Measurements from ENCODE around the gene FAM72D. TPM values are rescaled to one million over a fixed set of nuclear protein-coding genes. Genes with fewer than 3 reads are reported as not detected.
"Not testable (repeated sequence)": the region's sequence is repeated elsewhere in the genome, so short reads cannot be mapped to it uniquely, and the experiment has no call there.

The FAM72D gene
- total RNA-seq, result 0.88 to 1.5 TPM (median 1.1 TPM) in 3 replicates

- not testable (repeated sequence) for H3K27me3 Mint-ChIP-seq (ENCODE audit: low read depth)
Measured at GRCh38 chr1:145095284-145096057, at the start of gene FAM72D, which contains the start of gene SRGAP2B. FAM72D (plus strand) TSS chr1:145095974; CDS start chr1:145096848, 874 bp downstream. SRGAP2B (minus strand) TSS chr1:145095328; CDS start chr1:145092901, 2,427 bp downstream.

DNA sequence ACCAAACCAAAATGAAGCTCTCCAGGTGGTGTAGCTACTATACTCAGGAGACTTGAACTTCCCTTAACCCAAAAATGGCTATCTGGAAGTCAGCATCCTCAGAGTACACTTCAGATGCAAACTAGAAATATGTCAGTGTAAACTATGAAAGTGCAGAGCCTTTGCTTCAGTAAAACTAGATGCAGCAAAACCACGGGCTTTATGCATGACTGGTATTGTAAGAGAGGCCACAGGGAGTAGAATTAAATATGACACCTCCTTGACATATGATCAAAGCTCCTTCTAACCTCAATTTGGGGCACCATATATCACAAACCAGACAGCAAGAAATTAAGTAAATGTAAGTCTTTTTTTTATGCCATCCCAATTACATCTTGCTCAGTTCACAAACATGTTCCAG lies 48.2 kb upstream of the FAM72D start:
- H3K27ac Mint-ChIP-seq; DNase-seq (ENCODE audit: low spot score in 2 of 2, unreplicated experiment in 2 of 2); H3K4me1 Mint-ChIP-seq; H3K36me3 Mint-ChIP-seq; H3K9me3 Mint-ChIP-seq; H3K27me3 Mint-ChIP-seq (ENCODE audit: low read depth); H3K4me3 Mint-ChIP-seq: not testable (repeated sequence)

More at GRCh38 chr1:145095284-145096057, at the start of gene FAM72D, which contains the start of gene SRGAP2B:
- H3K4me3 Mint-ChIP-seq, result peak within 1 kb of the TSS; percentile 82
- H3K4me1 Mint-ChIP-seq; H3K9me3 Mint-ChIP-seq; DNase-seq (ENCODE audit: low spot score in 2 of 2, unreplicated experiment in 2 of 2); H3K36me3 Mint-ChIP-seq; H3K27ac Mint-ChIP-seq: not testable (repeated sequence)

GRCh38 chr1:145048181-145048856 lies 47.5 kb upstream of the FAM72D start:
- H3K27ac Mint-ChIP-seq; H3K4me3 Mint-ChIP-seq; DNase-seq (ENCODE audit: low spot score in 2 of 2, unreplicated experiment in 2 of 2); H3K4me1 Mint-ChIP-seq; H3K9me3 Mint-ChIP-seq; H3K27me3 Mint-ChIP-seq (ENCODE audit: low read depth); H3K36me3 Mint-ChIP-seq: not testable (repeated sequence)

- not testable (repeated sequence) for H3K27me3 Mint-ChIP-seq (ENCODE audit: low read depth); H3K27ac Mint-ChIP-seq; DNase-seq (ENCODE audit: low spot score in 2 of 2, unreplicated experiment in 2 of 2); H3K4me3 Mint-ChIP-seq; H3K9me3 Mint-ChIP-seq; H3K4me1 Mint-ChIP-seq; H3K36me3 Mint-ChIP-seq
Measured at GRCh38 chr1:145052019-145052776, 43.6 kb upstream of the FAM72D start.

GRCh38 chr1:145053428-145053827 lies 42.3 kb upstream of the FAM72D start:
- not testable (repeated sequence) for H3K27ac Mint-ChIP-seq; H3K27me3 Mint-ChIP-seq (ENCODE audit: low read depth); DNase-seq (ENCODE audit: low spot score in 2 of 2, unreplicated experiment in 2 of 2); H3K4me1 Mint-ChIP-seq; H3K9me3 Mint-ChIP-seq; H3K4me3 Mint-ChIP-seq; H3K36me3 Mint-ChIP-seq

- not testable (repeated sequence) for H3K4me1 Mint-ChIP-seq; H3K36me3 Mint-ChIP-seq; H3K27me3 Mint-ChIP-seq (ENCODE audit: low read depth); H3K27ac Mint-ChIP-seq; H3K4me3 Mint-ChIP-seq; H3K9me3 Mint-ChIP-seq; DNase-seq (ENCODE audit: low spot score in 2 of 2, unreplicated experiment in 2 of 2)
Measured at GRCh38 chr1:145055217-145055760, 40.5 kb upstream of the FAM72D start.

DNA sequence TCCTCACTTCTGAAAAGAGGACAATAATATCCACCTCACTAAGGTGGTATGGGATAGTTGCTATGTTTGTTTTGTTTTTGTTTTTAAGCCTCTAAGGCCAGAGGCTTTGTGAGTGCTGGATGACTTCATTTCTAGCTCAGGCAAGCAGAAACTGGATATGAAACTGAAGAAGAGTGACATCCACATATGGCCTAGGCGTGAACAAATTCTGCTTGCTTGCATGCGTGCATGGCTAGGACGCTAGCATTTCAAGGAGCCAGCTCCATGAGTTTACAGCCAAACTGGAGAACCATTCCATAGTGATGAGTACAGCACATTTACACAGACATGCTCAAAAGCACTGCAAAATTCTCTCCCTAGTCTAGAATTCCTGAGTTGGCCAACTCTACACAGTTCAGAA lies 37.6 kb upstream of the FAM72D start:
- DNase-seq (ENCODE audit: low spot score in 2 of 2, unreplicated experiment in 2 of 2); H3K4me3 Mint-ChIP-seq; H3K27ac Mint-ChIP-seq; H3K36me3 Mint-ChIP-seq; H3K4me1 Mint-ChIP-seq; H3K27me3 Mint-ChIP-seq (ENCODE audit: low read depth); H3K9me3 Mint-ChIP-seq: not testable (repeated sequence)

DNA sequence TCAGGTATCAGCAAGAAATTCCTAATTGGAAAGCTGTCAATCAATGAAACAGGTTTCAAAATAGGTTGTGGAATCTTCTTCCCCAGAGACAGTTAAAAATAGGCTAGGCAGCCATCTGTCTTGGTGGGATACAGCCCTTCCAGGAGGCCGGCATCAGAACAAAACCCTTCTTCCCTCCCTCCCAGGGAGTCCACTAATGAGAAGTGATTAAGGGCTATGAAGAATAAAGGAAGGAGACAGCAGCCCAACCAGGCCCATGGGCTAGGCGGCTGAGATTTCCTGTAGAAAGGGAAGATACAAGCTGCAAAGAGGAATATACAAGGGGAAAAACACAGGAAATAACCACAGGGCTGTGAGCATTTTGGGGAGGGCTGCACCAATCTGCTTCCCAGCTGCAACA lies 32.5 kb upstream of the FAM72D start:
- not testable (repeated sequence) for H3K4me1 Mint-ChIP-seq; H3K4me3 Mint-ChIP-seq; H3K27ac Mint-ChIP-seq; H3K36me3 Mint-ChIP-seq; H3K9me3 Mint-ChIP-seq; DNase-seq (ENCODE audit: low spot score in 2 of 2, unreplicated experiment in 2 of 2); H3K27me3 Mint-ChIP-seq (ENCODE audit: low read depth)

DNA sequence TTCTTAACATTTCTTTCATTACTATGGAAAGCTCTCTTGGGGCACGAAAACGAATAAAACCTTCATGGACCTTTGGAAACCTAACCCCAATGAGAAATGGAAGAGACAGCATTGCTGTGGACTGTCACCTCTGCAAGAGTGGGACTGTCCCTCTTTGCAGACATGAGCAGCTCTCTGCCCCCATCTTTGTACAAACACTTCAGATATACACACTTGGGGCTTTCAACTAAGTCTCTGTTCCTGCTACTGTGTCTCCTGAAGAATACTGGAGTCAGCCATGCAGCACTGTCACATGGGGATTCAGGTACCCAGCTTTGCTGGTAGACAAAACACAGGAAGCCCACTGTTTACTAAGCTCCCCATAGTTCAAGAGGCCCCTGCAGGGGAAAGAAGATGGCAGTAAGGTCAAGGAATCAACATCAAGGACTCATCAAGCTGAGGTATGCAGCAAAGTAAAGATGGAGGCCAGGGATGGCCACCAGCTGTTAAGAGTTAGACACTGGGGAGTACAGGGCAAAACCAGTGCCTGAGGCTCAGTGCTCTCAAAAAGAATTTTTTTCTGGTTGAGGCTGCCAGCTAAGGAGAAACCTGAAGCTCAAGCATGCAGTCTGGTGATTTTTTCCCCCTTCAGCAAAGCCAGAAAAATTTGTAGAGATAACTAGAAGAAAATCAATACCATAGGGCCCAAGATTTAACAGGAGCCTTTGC lies 31.7 kb upstream of the FAM72D start:
- not testable (repeated sequence) for H3K4me3 Mint-ChIP-seq; H3K4me1 Mint-ChIP-seq; H3K27ac Mint-ChIP-seq; DNase-seq (ENCODE audit: low spot score in 2 of 2, unreplicated experiment in 2 of 2); H3K27me3 Mint-ChIP-seq (ENCODE audit: low read depth); H3K36me3 Mint-ChIP-seq; H3K9me3 Mint-ChIP-seq

- H3K4me1 Mint-ChIP-seq; H3K9me3 Mint-ChIP-seq; H3K36me3 Mint-ChIP-seq; H3K4me3 Mint-ChIP-seq; H3K27ac Mint-ChIP-seq; H3K27me3 Mint-ChIP-seq (ENCODE audit: low read depth); DNase-seq (ENCODE audit: low spot score in 2 of 2, unreplicated experiment in 2 of 2): not testable (repeated sequence)
Measured at GRCh38 chr1:145065194-145065826, 30.5 kb upstream of the FAM72D start.

GRCh38 chr1:145066486-145066885 lies 29.3 kb upstream of the FAM72D start:
- not testable (repeated sequence) for H3K4me1 Mint-ChIP-seq; H3K27ac Mint-ChIP-seq; H3K4me3 Mint-ChIP-seq; H3K27me3 Mint-ChIP-seq (ENCODE audit: low read depth); H3K36me3 Mint-ChIP-seq; DNase-seq (ENCODE audit: low spot score in 2 of 2, unreplicated experiment in 2 of 2); H3K9me3 Mint-ChIP-seq

- H3K9me3 Mint-ChIP-seq, result not testable (repeated sequence)
Measured at GRCh38 chr1:145071569-145071968, 24.2 kb upstream of the FAM72D start.

DNA sequence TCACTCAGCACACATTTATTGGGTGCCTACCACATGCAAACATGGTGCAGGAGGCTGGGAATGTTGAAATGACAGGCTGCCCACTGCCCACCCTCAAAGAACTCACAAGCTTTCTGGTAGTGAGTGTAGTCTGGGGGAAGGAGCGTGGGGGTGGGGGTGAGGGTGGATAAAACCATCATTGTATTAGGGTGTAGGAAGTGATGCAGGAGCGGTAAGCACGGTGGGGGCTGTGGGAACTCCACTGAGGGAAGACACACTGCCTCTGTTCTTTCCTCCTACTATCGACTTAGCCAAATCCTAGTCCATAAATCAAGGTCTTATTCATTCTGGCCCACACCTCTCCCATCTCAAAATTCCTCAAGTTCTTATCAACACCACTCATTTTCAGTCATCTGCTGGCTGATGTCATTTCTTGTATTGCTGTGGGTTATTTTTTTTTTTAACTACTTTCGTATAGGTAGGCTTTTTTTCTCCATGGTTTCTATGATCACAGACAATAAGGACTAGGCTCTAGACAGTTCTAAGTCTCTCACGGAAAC lies 21.7 kb upstream of the FAM72D start:
- not testable (repeated sequence) for H3K36me3 Mint-ChIP-seq; H3K9me3 Mint-ChIP-seq; H3K4me3 Mint-ChIP-seq; H3K27ac Mint-ChIP-seq; DNase-seq (ENCODE audit: low spot score in 2 of 2, unreplicated experiment in 2 of 2); H3K27me3 Mint-ChIP-seq (ENCODE audit: low read depth); H3K4me1 Mint-ChIP-seq

More at GRCh38 chr1:145071569-145071968, 24.2 kb upstream of the FAM72D start:
- not testable (repeated sequence) for H3K27me3 Mint-ChIP-seq (ENCODE audit: low read depth); H3K27ac Mint-ChIP-seq; DNase-seq (ENCODE audit: low spot score in 2 of 2, unreplicated experiment in 2 of 2); H3K4me3 Mint-ChIP-seq; H3K4me1 Mint-ChIP-seq; H3K36me3 Mint-ChIP-seq

Data from mesothelial cell of epicardium (in vitro differentiated cells).